C4-2B (cell line): Measurements from ENCODE around the gene ERI3.

Experiments
- ZFX ChIP-seq: fragments of 450-650 bp; IDR thresholded peaks from 2 replicates; pipeline ENCODE4 v1.6.1; 2017
- TF ChIP-seq, protein P1 (sequence below): fragments of 450-650 bp; conservative IDR thresholded peaks from 2 replicates; pipeline ENCODE4 v1.5.1; 2017; ENCODE audit warnings: mild to moderate bottlenecking

GRCh38 chr1:44371206-44371605 is 16.1 kb upstream of the ERI3 start:
- TF ChIP-seq, protein P1, sequence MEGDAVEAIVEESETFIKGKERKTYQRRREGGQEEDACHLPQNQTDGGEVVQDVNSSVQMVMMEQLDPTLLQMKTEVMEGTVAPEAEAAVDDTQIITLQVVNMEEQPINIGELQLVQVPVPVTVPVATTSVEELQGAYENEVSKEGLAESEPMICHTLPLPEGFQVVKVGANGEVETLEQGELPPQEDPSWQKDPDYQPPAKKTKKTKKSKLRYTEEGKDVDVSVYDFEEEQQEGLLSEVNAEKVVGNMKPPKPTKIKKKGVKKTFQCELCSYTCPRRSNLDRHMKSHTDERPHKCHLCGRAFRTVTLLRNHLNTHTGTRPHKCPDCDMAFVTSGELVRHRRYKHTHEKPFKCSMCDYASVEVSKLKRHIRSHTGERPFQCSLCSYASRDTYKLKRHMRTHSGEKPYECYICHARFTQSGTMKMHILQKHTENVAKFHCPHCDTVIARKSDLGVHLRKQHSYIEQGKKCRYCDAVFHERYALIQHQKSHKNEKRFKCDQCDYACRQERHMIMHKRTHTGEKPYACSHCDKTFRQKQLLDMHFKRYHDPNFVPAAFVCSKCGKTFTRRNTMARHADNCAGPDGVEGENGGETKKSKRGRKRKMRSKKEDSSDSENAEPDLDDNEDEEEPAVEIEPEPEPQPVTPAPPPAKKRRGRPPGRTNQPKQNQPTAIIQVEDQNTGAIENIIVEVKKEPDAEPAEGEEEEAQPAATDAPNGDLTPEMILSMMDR, result no peak
- no peak for TF ChIP-seq ZFX
